HEK293T (cell line): ENCODE data around the gene RAB1A.

Experiments used
- CTCF ChIA-PET: fragments of 350-600 bp; formaldehyde crosslinking; extraction: SDS; loops from one replicate; lab custom pipeline; 2021; ENCODE audit warnings: antibody characterized with exemption, inconsistent platforms; lab: Yijun Ruan, JAX
- POLR2A ChIA-PET: fragments of 350-600 bp; formaldehyde crosslinking; extraction: SDS; loops from one replicate; lab custom pipeline; 2020; ENCODE audit warnings: antibody characterized with exemption, inconsistent platforms; lab: Yijun Ruan, JAX
- DNase-seq: peaks from one replicate; pipeline ENCODE4 v3.0.0; 2012; ENCODE audit warnings: mixed read lengths; ENCODE audit errors: extremely low spot score
- ARNT ChIP-seq: fragments of 450-650 bp; IDR thresholded peaks from 2 replicates; pipeline ENCODE4 v1.6.1; 2017; ENCODE audit warnings: mild to moderate bottlenecking
- BHLHE40 ChIP-seq: fragments of 450-650 bp; IDR thresholded peaks from 2 replicates; pipeline ENCODE4 v1.6.1; 2016; ENCODE audit warnings: mild to moderate bottlenecking, moderate library complexity, borderline replicate concordance
- CTBP1 ChIP-seq: fragments of 450-650 bp; IDR thresholded peaks from 2 replicates; pipeline ENCODE4 v1.6.1; 2016; ENCODE audit warnings: borderline replicate concordance
- ELF4 ChIP-seq: fragments of 450-650 bp; IDR thresholded peaks from 2 replicates; pipeline ENCODE4 v1.6.1; 2017; ENCODE audit warnings: antibody characterized with exemption
- FOXA1 ChIP-seq: fragments of 450-650 bp; IDR thresholded peaks from 2 replicates; pipeline ENCODE4 v1.6.1; 2016; ENCODE audit warnings: mild to moderate bottlenecking
- FOXK2 ChIP-seq: fragments of 450-650 bp; IDR thresholded peaks from 2 replicates; pipeline ENCODE4 v1.6.1; 2016; ENCODE audit warnings: mild to moderate bottlenecking
- FOXM1 ChIP-seq: fragments of 450-650 bp; IDR thresholded peaks from 2 replicates; pipeline ENCODE4 v1.6.1; 2017; ENCODE audit warnings: mild to moderate bottlenecking, borderline replicate concordance
- HDGF ChIP-seq: fragments of 450-650 bp; IDR thresholded peaks from 2 replicates; pipeline ENCODE4 v1.6.1; 2017; ENCODE audit warnings: antibody characterized with exemption, borderline replicate concordance
- L3MBTL2 ChIP-seq: fragments of 450-650 bp; conservative IDR thresholded peaks from 2 replicates; pipeline ENCODE4 v1.6.1; 2016; ENCODE audit warnings: mild to moderate bottlenecking
- LEF1 ChIP-seq: fragments of 450-650 bp; IDR thresholded peaks from 2 replicates; pipeline ENCODE4 v1.6.1; 2017; ENCODE audit warnings: mild to moderate bottlenecking, borderline replicate concordance
- NFRKB ChIP-seq: fragments of 450-650 bp; IDR thresholded peaks from 2 replicates; pipeline ENCODE4 v1.6.1; 2016; ENCODE audit warnings: mild to moderate bottlenecking, moderate library complexity
- PKNOX1 ChIP-seq: fragments of 450-650 bp; IDR thresholded peaks from 2 replicates; pipeline ENCODE4 v1.6.1; 2016
- SP1 ChIP-seq: fragments of 450-650 bp; IDR thresholded peaks from 2 replicates; pipeline ENCODE4 v1.6.1; 2017
- SUZ12 ChIP-seq: fragments of 450-650 bp; IDR thresholded peaks from 2 replicates; pipeline ENCODE4 v1.6.1; 2016; ENCODE audit warnings: mild to moderate bottlenecking
- TARDBP ChIP-seq: fragments of 450-650 bp; IDR thresholded peaks from 2 replicates; pipeline ENCODE4 v1.6.1; 2016
- ZNF384 ChIP-seq: fragments of 450-650 bp; IDR thresholded peaks from 2 replicates; pipeline ENCODE4 v1.6.1; 2016

Gene RAB1A

DNA sequence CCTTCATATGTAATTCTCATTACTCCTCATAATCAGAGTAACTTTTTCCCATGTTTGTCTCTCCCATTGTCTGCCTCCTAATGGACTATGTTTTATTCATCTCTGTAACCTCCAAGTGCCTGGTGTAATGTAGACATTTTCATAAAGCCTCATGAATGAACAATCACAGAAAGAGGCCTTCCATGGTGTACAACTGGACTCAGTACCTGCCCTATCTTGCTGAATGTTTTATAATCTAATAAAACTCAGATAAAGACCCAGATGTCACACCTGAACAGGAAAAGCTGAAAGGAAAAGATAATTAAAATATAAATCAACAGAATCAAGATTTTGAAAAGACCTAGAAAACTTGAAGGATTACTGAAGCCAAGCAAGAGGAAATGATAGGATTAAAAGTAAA lies 36.7 kb downstream of the RAB1A start:
- no peak for DNase-seq
- ChIA-PET CTCF (no interaction called here), POLR2A (no interaction called here)
- TF ChIP-seq ARNT: no peak
- TF ChIP-seq SP1: no peak
- no peak for TF ChIP-seq HDGF
- no peak for TF ChIP-seq PKNOX1
- TF ChIP-seq ELF4: no peak
- TF ChIP-seq BHLHE40: no peak
- TF ChIP-seq L3MBTL2: no peak
- TF ChIP-seq LEF1: no peak
- TF ChIP-seq SUZ12: no peak

GRCh38 chr2:65092791-65093190 lies 37.1 kb downstream of the RAB1A start:
- TF ChIP-seq CTBP1: no peak
- POLR2A ChIA-PET: no interaction called here
- CTCF ChIA-PET: no interaction called here
- no peak for DNase-seq

DNA sequence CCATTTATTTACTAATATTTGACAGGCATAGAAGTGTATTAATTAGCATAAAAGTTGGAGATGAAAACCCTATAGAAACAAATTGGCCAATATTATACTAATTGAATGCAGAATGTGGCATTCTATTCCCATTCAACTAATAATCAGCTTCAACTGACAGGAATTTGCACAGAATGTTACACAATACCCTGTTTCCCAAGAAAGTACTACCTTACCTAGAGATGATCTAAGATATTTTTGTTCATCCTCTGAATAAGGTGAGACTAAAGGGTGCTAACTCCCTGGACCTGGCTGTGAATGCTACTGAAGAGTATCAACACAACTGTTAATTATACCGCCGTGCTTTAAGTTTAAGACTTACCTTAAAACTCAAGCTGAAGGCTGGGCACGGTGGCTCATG lies 44.8 kb downstream of the RAB1A start:
- DNase-seq: no peak

GRCh38 chr2:65081232-65081685 lies 48.6 kb downstream of the RAB1A start:
- no peak for DNase-seq
- TF ChIP-seq SUZ12 (no peak), FOXM1 (no peak), SP1 (no peak), L3MBTL2 (no peak), PKNOX1 (no peak), ARNT (no peak), BHLHE40 (no peak), HDGF (no peak), NFRKB (no peak), ELF4 (no peak), FOXA1 (no peak), LEF1 (no peak), TARDBP (no peak), CTBP1 (no peak), FOXK2 (no peak), ZNF384 (no peak)
- POLR2A ChIA-PET: no interaction called here
- CTCF ChIA-PET: no interaction called here

More for the DNA sequence above, 44.8 kb downstream of the RAB1A start:
- CTCF ChIA-PET: no interaction called here
- TF ChIP-seq ARNT (no peak), ZNF384 (no peak), CTBP1 (no peak), TARDBP (no peak), FOXM1 (no peak), ELF4 (no peak), NFRKB (no peak), PKNOX1 (no peak), BHLHE40 (no peak), LEF1 (no peak), FOXK2 (no peak)
- POLR2A ChIA-PET: no interaction called here

DNA sequence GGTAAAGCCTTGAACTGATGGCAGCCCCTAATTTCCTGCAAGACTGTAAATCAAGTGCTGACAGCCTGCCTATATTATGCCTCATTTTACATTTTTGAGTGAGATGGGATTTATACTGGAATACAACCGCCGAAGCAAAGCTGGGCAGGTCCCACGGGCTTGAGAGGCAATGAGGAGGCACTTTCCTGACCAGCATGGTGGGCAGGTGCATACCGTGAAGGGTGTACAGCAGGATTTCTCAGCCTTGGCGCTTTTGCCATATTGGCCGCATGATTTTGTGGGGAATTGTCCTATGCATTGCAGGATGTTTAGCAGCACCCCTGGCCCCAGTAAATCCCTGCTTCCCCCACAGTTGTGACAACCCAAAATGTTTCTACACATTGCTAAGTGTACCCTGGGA lies 50.9 kb downstream of the RAB1A start:
- TF ChIP-seq FOXM1 (no peak), SP1 (no peak), ELF4 (no peak), HDGF (no peak), PKNOX1 (0 out of 2 replicates have a peak, but pooled peaks have one; percentile 15), FOXK2 (no peak), LEF1 (no peak)
- CTCF ChIA-PET: no interaction called here

GRCh38 chr2:65077898-65078297 lies 52.0 kb downstream of the RAB1A start:
- POLR2A ChIA-PET: no interaction called here

More for the DNA sequence above, 50.9 kb downstream of the RAB1A start:
- POLR2A ChIA-PET: no interaction called here
- no peak for DNase-seq

More at GRCh38 chr2:65077898-65078297, 52.0 kb downstream of the RAB1A start:
- CTCF ChIA-PET: interaction anchor here (0.5 kb wide), 1 partner anchor 56 kb away, joined by 3 read pairs; no protein-coding TSS in a partner anchor
- no peak for DNase-seq
- TF ChIP-seq ELF4 (no peak), FOXM1 (no peak), SP1 (no peak), ARNT (no peak), CTBP1 (no peak), FOXK2 (no peak), LEF1 (no peak), FOXA1 (no peak), TARDBP (no peak), NFRKB (no peak), SUZ12 (no peak)
